Hepatocyte (in vitro differentiated cells): ENCODE data around the gene RASD2. TPM values are rescaled to one million over a fixed set of nuclear protein-coding genes. Genes with fewer than 3 reads are reported as not detected.

Source experiments
- DNase-seq: peaks from one replicate; pipeline ENCODE4 v3.0.0-alpha.2; 2016; ENCODE audit warnings: low spot score
- H2AFZ ChIP-seq: fragments of 200-600 bp; sonication (generic); 2 replicates; pipeline ENCODE4 v1.6.0; 2016; ENCODE audit warnings: antibody characterized with exemption, mild to moderate bottlenecking
- H3K27ac ChIP-seq: fragments of 200-600 bp; sonication (generic); 2 replicates; pipeline ENCODE4 v1.5.1; 2016; ENCODE audit warnings: mild to moderate bottlenecking
- H3K27me3 ChIP-seq: fragments of 200-600 bp; sonication (generic); 2 replicates; pipeline ENCODE4 v1.6.1; 2016
- H3K36me3 ChIP-seq: fragments of 200-600 bp; sonication (generic); replicated peaks from 2 replicates; pipeline ENCODE4 v1.5.1; 2016; ENCODE audit warnings: low read depth; ENCODE audit not compliant: insufficient read depth
- H3K4me1 ChIP-seq: fragments of 200-600 bp; sonication (generic); 2 replicates; pipeline ENCODE4 v1.5.1; 2016; ENCODE audit warnings: mild to moderate bottlenecking, moderate library complexity; ENCODE audit not compliant: insufficient read depth
- H3K4me2 ChIP-seq: fragments of 200-600 bp; sonication (generic); 2 replicates; pipeline ENCODE4 v1.6.0; 2016
- H3K4me3 ChIP-seq: fragments of 200-600 bp; sonication (generic); 2 replicates; pipeline ENCODE4 v1.5.1; 2016; ENCODE audit warnings: mild to moderate bottlenecking
- H3K79me2 ChIP-seq: fragments of 200-600 bp; sonication (generic); 2 replicates; pipeline ENCODE4 v1.6.0; 2017; ENCODE audit warnings: mild to moderate bottlenecking
- H3K9me2 ChIP-seq: fragments of 200-600 bp; sonication (generic); replicated peaks from 2 replicates; pipeline ENCODE4 v1.6.0; 2017; ENCODE audit warnings: mild to moderate bottlenecking; ENCODE audit not compliant: insufficient read depth
- H3K9me3 ChIP-seq: fragments of 200-600 bp; sonication (generic); 2 replicates; pipeline ENCODE4 v1.5.1; 2016; ENCODE audit warnings: low read depth, mild to moderate bottlenecking
- H4K20me1 ChIP-seq: fragments of 200-600 bp; sonication (generic); 2 replicates; pipeline ENCODE4 v1.6.0; 2016; ENCODE audit warnings: mild to moderate bottlenecking; ENCODE audit not compliant: insufficient read depth, poor library complexity, severe bottlenecking
- CTCF ChIP-seq: fragments of 200-600 bp; sonication (generic); IDR thresholded peaks from 2 replicates; pipeline ENCODE4 v1.5.1; 2016; ENCODE audit warnings: antibody characterized with exemption, mild to moderate bottlenecking; ENCODE audit not compliant: poor library complexity
- EZH2 ChIP-seq: fragments of 200-600 bp; sonication (generic); IDR thresholded peaks from 2 replicates; pipeline ENCODE4 v1.6.1; 2016; ENCODE audit warnings: antibody characterized with exemption, mild to moderate bottlenecking, borderline replicate concordance
- EZH2phosphoT487 ChIP-seq: fragments of 200-600 bp; sonication (generic); IDR thresholded peaks from one replicate; pipeline ENCODE4 v1.6.1; 2018; ENCODE audit warnings: antibody characterized with exemption, mild to moderate bottlenecking, low read depth, moderate library complexity; ENCODE audit not compliant: unreplicated experiment, severe bottlenecking
- WGBS: methylation state at CpG from one replicate; pipeline ENCODE4 v1.1.6; 2016; ENCODE audit warnings: low lambda C conversion rate; ENCODE audit errors: missing lambda C conversion rate; 5-methylcytosine and 5-hydroxymethylcytosine counted together
- polyA plus RNA-seq: library from polyadenylated mRNA; unstranded; fragments of >200 nt; fragmentation: Nextera tagmentation; extraction: Ambion mirVana; gene quantifications from 2 replicates; pipeline ENCODE4 v1.2.1, GENCODE V29; 2016
- total RNA-seq: library from RNA; depleted of rRNA; stranded (reverse); fragments of >200 nt; gene quantifications from 2 replicates; pipeline ENCODE4 v1.2.3, GENCODE V29; 2014

RASD2 gene
- total and polyA plus RNA-seq, 2 experiments from 2014 or later = 1.3 to 12.7 TPM

- no peak overlapping the region for H3K27ac ChIP-seq
- H3K9me2 ChIP-seq = no peaks in the 10 kb centered on the region
- no peak for TF ChIP-seq EZH2phosphoT487
- TF ChIP-seq EZH2 = no peak
- TF ChIP-seq CTCF = no peak
- H3K4me2 ChIP-seq = no peak overlapping the region
- 68% methylated on average over 6 of the region's 6 CpGs for WGBS
- no peak overlapping the region for H3K4me3 ChIP-seq
- no peaks in the 10 kb centered on the region for H3K79me2 ChIP-seq
- H3K36me3 ChIP-seq = no peaks in the 10 kb centered on the region
- no peak for DNase-seq
- no peaks in the 10 kb centered on the region for H3K27me3 ChIP-seq
- no peaks in the 10 kb centered on the region for H3K4me1 ChIP-seq
- no peaks in the 10 kb centered on the region for H4K20me1 ChIP-seq
- H3K9me3 ChIP-seq = no peaks in the 10 kb centered on the region
- no peak overlapping the region for H2AFZ ChIP-seq
These were observed 43.8 kb upstream of the RASD2 start for GRCh38 chr22:35496768-35497312.

- no peaks in the 10 kb centered on the region for H3K9me3 ChIP-seq
- no peak overlapping the region for H3K27ac ChIP-seq
- no peaks in the 10 kb centered on the region for H3K79me2 ChIP-seq
- no peaks in the 10 kb centered on the region for H3K36me3 ChIP-seq
- H3K4me1 ChIP-seq = no peaks in the 10 kb centered on the region
- H3K9me2 ChIP-seq = no peaks in the 10 kb centered on the region
- 70% methylated on average over 14 of the region's 14 CpGs for WGBS
- H2AFZ ChIP-seq = no peak overlapping the region
- H3K4me2 ChIP-seq = no peak overlapping the region
- peaks cover 2% of the 10 kb centered on the region for H3K27me3 ChIP-seq
- DNase-seq = peak; percentile 38
- no peak for TF ChIP-seq EZH2
- no peak for TF ChIP-seq CTCF
- TF ChIP-seq EZH2phosphoT487 = no peak
- H3K4me3 ChIP-seq = no peak overlapping the region
- no peaks in the 10 kb centered on the region for H4K20me1 ChIP-seq
These were observed 42.4 kb upstream of the RASD2 start for GRCh38 chr22:35498026-35498800.

GRCh38 chr22:35502836-35503235 is 37.8 kb upstream of the RASD2 start:
- TF ChIP-seq EZH2phosphoT487 = no peak
- no peak for TF ChIP-seq CTCF
- TF ChIP-seq EZH2 = no peak
- H3K4me1 ChIP-seq = no peaks in the 10 kb centered on the region
- peaks cover 7% of the 10 kb centered on the region for H3K27me3 ChIP-seq
- no peak overlapping the region for H3K4me3 ChIP-seq
- H3K79me2 ChIP-seq = no peaks in the 10 kb centered on the region
- H3K36me3 ChIP-seq = no peaks in the 10 kb centered on the region
- WGBS = 83% methylated on average over 3 of the region's 3 CpGs
- no peaks in the 10 kb centered on the region for H3K9me2 ChIP-seq
- H2AFZ ChIP-seq = no peak overlapping the region
- H3K27ac ChIP-seq = no peak overlapping the region
- DNase-seq = no peak
- no peak overlapping the region for H3K4me2 ChIP-seq
- H3K9me3 ChIP-seq = no peaks in the 10 kb centered on the region
- no peaks in the 10 kb centered on the region for H4K20me1 ChIP-seq
